NCI-H510A (cell line): Measurements from ENCODE around the gene OR6S1.
"Not testable (repeated sequence)": the region's sequence is repeated elsewhere in the genome, so short reads cannot be mapped to it uniquely, and the experiment has no call there.

Source experiments
- DNase-seq: peaks from one replicate; lab custom pipeline; 2025; lab: John Stamatoyannopoulos, UW

Gene OR6S1

GRCh38 chr14:20631023-20631879 is 10.2 kb downstream of the OR6S1 start:
- no peak for DNase-seq

- no peak for DNase-seq
These were observed 11.0 kb downstream of the OR6S1 start for GRCh38 chr14:20630340-20631022.

- DNase-seq = no peak
These were observed 13.2 kb downstream of the OR6S1 start for GRCh38 chr14:20628063-20628854.

- DNase-seq = no peak
These were observed 14.0 kb downstream of the OR6S1 start for GRCh38 chr14:20627346-20628027.

- DNase-seq = no peak
These were observed 15.2 kb downstream of the OR6S1 start for GRCh38 chr14:20626274-20626673.

- DNase-seq = no peak
These were observed 16.9 kb downstream of the OR6S1 start for GRCh38 chr14:20624495-20625070.

- DNase-seq = no peak
These were observed 17.7 kb downstream of the OR6S1 start for GRCh38 chr14:20623798-20624197.

GRCh38 chr14:20622816-20623291 is 18.6 kb downstream of the OR6S1 start:
- DNase-seq = no peak

- DNase-seq = no peak
These were observed 20.6 kb downstream of the OR6S1 start for GRCh38 chr14:20620798-20621478.

- DNase-seq = not testable (repeated sequence)
These were observed 21.8 kb downstream of the OR6S1 start for GRCh38 chr14:20619688-20620087.

- DNase-seq = no peak
These were observed 23.2 kb downstream of the OR6S1 start for GRCh38 chr14:20618271-20618749.

- no peak for DNase-seq
These were observed 24.1 kb downstream of the OR6S1 start for GRCh38 chr14:20617138-20618003.

- no peak for DNase-seq
These were observed 25.5 kb downstream of the OR6S1 start for GRCh38 chr14:20615996-20616395.

GRCh38 chr14:20614038-20614840 is 27.3 kb downstream of the OR6S1 start:
- DNase-seq = no peak

GRCh38 chr14:20613094-20614037 is 28.1 kb downstream of the OR6S1 start:
- DNase-seq = peak; percentile 86

- no peak for DNase-seq
These were observed 29.1 kb downstream of the OR6S1 start for GRCh38 chr14:20612403-20612802.

- no peak for DNase-seq
These were observed 30.2 kb downstream of the OR6S1 start for GRCh38 chr14:20611277-20611676.
